AG09309 (cell line): ENCODE data around the gene SNAPC2.

Experiments
- DNase-seq: peaks from one replicate; pipeline ENCODE4 v3.0.0-alpha.2; 2010; ENCODE audit warnings: low read depth
- H3K4me3 ChIP-seq: 2 replicates; pipeline ENCODE4 v1.5.1; 2011; ENCODE audit warnings: mild to moderate bottlenecking, low read depth, low read length, moderate library complexity; ENCODE audit not compliant: control insufficient read depth
- TF ChIP-seq, protein P1 (sequence below): IDR thresholded peaks from 2 replicates; pipeline ENCODE4 v1.5.1; 2011; ENCODE audit warnings: mild to moderate bottlenecking, low read depth, low read length, inconsistent platforms; ENCODE audit not compliant: insufficient read depth, control insufficient read depth; ENCODE audit errors: missing control alignments

Gene SNAPC2

DNA sequence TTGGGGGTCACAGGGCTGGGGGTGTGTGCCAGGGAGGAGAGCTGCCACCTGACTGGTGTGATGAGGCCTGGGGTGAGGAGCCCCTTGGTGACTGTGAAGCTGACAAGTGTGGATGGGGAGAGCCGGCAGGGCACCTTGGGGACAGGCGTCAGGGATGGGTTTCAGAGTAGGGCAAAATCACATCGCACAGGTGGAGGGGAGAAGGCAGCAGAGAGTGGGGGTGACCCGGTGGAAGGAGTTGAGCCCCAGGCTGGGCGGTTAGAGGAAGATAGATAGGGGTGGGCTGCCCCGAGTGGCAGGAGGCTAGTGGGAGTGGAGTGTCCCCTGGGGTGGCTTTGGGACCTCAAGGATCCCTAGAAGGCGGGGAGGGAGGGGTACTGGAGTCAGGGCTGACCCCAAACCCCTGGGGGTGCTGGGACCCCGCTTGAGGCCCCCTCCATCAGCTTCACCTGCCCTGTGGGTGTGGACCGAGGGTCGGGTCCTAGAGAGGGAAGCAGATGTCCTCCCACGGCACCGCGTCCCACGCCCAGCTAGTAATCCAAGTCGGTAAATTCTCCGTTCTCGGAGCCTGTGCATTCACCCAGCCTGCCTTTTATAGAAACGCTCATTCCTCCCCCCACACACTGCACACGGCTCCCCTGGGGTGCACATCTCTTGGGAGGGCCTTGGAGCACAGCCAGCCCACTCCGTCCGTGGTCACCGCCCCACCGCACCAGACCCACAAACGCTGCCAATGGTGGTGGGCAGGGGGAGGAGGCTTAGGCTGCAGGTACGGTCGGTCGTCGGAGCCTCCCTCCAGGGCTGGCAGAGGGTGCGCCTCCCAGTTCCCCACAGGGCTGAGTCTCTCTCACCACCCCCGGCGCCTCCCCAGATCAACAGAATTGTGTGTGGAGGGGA is 3.4 kb downstream of the SNAPC2 start:
- DNase-seq = no peak
- TF ChIP-seq, protein P1, sequence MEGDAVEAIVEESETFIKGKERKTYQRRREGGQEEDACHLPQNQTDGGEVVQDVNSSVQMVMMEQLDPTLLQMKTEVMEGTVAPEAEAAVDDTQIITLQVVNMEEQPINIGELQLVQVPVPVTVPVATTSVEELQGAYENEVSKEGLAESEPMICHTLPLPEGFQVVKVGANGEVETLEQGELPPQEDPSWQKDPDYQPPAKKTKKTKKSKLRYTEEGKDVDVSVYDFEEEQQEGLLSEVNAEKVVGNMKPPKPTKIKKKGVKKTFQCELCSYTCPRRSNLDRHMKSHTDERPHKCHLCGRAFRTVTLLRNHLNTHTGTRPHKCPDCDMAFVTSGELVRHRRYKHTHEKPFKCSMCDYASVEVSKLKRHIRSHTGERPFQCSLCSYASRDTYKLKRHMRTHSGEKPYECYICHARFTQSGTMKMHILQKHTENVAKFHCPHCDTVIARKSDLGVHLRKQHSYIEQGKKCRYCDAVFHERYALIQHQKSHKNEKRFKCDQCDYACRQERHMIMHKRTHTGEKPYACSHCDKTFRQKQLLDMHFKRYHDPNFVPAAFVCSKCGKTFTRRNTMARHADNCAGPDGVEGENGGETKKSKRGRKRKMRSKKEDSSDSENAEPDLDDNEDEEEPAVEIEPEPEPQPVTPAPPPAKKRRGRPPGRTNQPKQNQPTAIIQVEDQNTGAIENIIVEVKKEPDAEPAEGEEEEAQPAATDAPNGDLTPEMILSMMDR = no peak
- no peak overlapping the region for H3K4me3 ChIP-seq

DNA sequence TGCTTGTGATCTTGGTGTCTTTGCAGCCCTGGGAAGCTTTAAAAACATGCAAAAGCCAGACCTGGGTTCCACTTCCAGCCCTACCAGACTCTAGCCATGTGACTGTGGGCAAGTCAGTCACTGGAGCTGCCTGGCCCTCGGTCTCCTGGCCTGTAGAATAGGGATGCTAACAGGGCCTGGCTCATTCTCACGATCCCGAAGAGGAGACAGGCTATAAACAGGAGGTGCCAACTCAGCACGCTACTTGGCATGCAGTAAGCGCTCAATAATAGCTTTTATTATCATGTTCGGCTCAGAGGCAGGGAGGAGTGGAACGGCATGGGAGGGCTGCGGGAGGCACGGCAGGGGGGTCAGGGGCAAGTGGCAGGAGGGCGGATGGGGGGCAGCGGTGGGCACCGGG is 4.1 kb downstream of the SNAPC2 start:
- TF ChIP-seq, protein P1 = no peak
- DNase-seq = no peak
- no peak overlapping the region for H3K4me3 ChIP-seq

DNA sequence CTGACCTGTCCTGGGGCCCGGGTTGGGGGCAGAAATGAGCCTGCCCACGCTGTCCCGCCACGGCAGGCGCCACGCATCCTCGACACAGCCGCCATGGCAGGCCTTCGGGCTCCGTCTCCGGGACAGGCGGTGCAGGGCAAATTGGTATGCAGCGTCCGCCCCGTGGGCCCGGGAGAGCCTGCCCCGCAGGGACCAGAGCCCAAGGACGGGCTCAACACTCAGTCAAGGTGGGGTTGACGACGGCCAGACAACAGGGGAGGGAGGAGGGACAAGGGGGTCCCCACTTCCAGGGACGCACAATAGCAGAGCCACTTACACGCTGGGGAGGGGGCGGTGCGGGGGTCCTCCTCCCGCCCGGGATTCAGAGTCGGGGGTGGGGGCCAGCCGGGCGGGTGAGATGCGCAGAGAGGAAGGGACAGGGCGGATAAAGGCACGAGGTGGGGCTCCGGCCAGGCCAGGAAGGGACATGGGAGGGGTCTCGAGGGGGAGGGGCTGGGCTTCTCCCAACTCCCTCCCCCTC is 4.6 kb downstream of the SNAPC2 start:
- TF ChIP-seq, protein P1 = no peak
- no peak for DNase-seq
- H3K4me3 ChIP-seq = no peak overlapping the region

DNA sequence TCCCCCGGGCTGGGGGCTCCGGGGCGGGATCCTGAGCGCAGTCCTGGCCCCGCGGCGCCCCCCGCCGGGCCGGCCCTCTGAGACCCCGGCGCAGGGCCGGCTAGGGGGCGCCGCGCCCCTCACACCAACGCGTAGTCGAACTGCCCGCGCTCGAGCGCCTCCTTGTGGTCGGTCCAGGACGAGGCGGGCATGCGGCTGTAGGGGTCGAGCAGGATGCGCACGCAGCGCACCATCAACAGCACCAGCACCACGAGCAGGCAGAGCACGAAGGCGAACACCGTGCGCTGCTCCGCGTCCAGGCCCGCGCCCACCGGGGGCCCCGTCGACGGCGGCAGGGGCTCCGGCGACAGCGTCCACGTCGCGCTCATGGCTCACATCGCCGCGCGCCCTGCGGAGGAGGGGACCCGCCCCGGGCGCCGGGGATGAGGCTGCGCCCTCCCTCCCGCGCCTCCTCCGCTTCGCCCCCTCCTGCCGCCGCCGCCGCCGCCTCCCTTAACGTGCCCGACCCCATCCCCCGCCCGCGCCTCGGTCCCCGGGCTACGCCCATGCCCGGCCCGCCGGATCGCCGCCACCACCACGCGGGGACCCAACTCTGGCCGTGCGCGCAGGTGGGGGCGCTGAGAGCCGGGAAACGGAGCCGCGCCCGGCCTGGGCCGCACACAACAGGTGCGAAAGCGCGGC is 5.2 kb downstream of the SNAPC2 start:
- peak overlapping the region; percentile 11 for H3K4me3 ChIP-seq
- TF ChIP-seq, protein P1 = peak; percentile 74
- no peak for DNase-seq

DNA sequence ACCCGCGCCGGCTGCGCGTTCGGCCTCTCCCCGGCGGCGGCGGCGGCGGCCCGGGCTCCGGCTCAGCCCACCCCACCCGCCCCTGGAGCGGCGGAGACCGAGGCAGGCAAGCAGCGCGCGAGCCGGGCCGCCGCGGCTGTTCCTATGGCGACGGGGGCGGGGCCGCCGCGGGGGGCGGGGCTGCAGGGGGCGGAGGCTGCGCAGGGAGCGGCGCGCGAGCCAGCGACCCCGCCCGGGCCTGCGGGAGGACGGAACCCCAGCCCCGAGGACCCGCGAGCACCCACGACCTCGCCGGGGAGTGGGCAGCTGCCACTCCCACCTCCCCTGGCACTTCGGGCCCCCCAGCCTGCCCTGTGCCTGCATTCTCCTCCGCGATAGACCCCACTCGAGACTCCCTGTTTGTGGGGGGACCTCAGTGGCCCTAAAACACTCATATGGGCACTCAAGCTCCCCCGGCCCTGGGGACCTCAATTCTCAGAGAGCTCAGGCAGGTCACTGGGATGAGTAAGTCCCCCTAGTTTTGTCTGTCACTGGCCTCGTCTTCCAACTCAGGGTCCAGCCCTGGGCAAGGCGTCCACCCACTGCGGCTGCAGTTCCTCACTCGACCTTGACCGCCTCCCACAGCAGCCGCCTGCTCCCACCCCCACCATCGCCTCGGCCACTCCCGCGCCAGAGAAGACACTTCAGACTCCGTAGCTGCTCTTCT is 6.0 kb downstream of the SNAPC2 start, which contains the start of gene CTXN1:
Gene CTXN1, minus strand, starts transcription at position 115 of the 706 bp plus-strand sequence. CDS start 597 bp downstream, outside the sequence.
- peak within 1 kb of the TSS; percentile 48 for H3K4me3 ChIP-seq
- no peak for DNase-seq
- TF ChIP-seq, protein P1 = no peak
